ENCODE results near the gene KCTD19.
A peak's percentile ranks its signal among the peaks of the same experiment; 100 is the strongest.
"Not testable (repeated sequence)": the region's sequence is repeated elsewhere in the genome, so short reads cannot be mapped to it uniquely, and the experiment has no call there.

KCTD19 gene

GRCh38 chr16:67326472-67327309 lies at the start of gene KCTD19, which contains the start of gene LRRC36:
Gene KCTD19, minus strand, starts transcription at chr16:67326741. Its CDS starts 34 bp downstream, at chr16:67326707.
Gene LRRC36, plus strand, starts transcription at chr16:67326815. Its CDS starts 48 bp downstream, at chr16:67326863.
- peak; percentile 52 for DNase-seq

GRCh38 chr16:67376012-67376411 lies 49.5 kb upstream of the KCTD19 start:
- not testable (repeated sequence) for DNase-seq

GRCh38 chr16:67372664-67373063 lies 46.1 kb upstream of the KCTD19 start:
- no peak for DNase-seq

- DNase-seq, result no peak
Measured at GRCh38 chr16:67370661-67371060, 44.1 kb upstream of the KCTD19 start.

GRCh38 chr16:67364600-67365235 lies 38.2 kb upstream of the KCTD19 start:
- no peak for DNase-seq

GRCh38 chr16:67361038-67361437 lies 34.5 kb upstream of the KCTD19 start:
- no peak for DNase-seq

- not testable (repeated sequence) for DNase-seq
Measured at GRCh38 chr16:67359540-67360269, 33.2 kb upstream of the KCTD19 start.

- DNase-seq, result no peak
Measured at GRCh38 chr16:67357561-67357960, 31.0 kb upstream of the KCTD19 start.

GRCh38 chr16:67356396-67356795 lies 29.9 kb upstream of the KCTD19 start:
- DNase-seq, result no peak

- not testable (repeated sequence) for DNase-seq
Measured at GRCh38 chr16:67352463-67352862, 25.9 kb upstream of the KCTD19 start.

- no peak for DNase-seq
Measured at GRCh38 chr16:67350324-67350723, 23.8 kb upstream of the KCTD19 start.

GRCh38 chr16:67349172-67349571 lies 22.6 kb upstream of the KCTD19 start:
- DNase-seq, result peak; percentile 7

GRCh38 chr16:67346341-67346740 lies 19.8 kb upstream of the KCTD19 start:
- no peak for DNase-seq

- no peak for DNase-seq
Measured at GRCh38 chr16:67345401-67345800, 18.9 kb upstream of the KCTD19 start.

- no peak for DNase-seq
Measured at GRCh38 chr16:67342616-67343015, 16.1 kb upstream of the KCTD19 start.

GRCh38 chr16:67341250-67341649 lies 14.7 kb upstream of the KCTD19 start:
- DNase-seq, result no peak

- DNase-seq, result no peak
Measured at GRCh38 chr16:67339453-67339852, 12.9 kb upstream of the KCTD19 start.

GRCh38 chr16:67336648-67337047 lies 10.1 kb upstream of the KCTD19 start:
- no peak for DNase-seq

- no peak for DNase-seq
Measured at GRCh38 chr16:67336116-67336515, 9.6 kb upstream of the KCTD19 start.

- no peak for DNase-seq
Measured at GRCh38 chr16:67333315-67333714, 6.8 kb upstream of the KCTD19 start.

GRCh38 chr16:67329901-67330300 lies 3.4 kb upstream of the KCTD19 start:
- DNase-seq, result no peak

- DNase-seq, result no peak
Measured at GRCh38 chr16:67327743-67328142, 1.2 kb upstream of the KCTD19 start.

GRCh38 chr16:67326115-67326471 lies 448 bp downstream of the KCTD19 start:
- no peak for DNase-seq

GRCh38 chr16:67317853-67318252 lies 8.7 kb downstream of the KCTD19 start:
- DNase-seq, result no peak

All from NCI-H524 treated with DMSO at 0.1 percent for 48 hours (cell line).